ENCODE measurements around the gene FILIP1.

FILIP1 gene

GRCh38 chr6:75350156-75350555 lies 143.4 kb downstream of the FILIP1 start:
- TF ChIP-seq CTCF (IDR thresholded peaks at IDR 0.05; ENCODE audit: extremely low read depth, insufficient read depth, missing control alignments), result no peak

DNA sequence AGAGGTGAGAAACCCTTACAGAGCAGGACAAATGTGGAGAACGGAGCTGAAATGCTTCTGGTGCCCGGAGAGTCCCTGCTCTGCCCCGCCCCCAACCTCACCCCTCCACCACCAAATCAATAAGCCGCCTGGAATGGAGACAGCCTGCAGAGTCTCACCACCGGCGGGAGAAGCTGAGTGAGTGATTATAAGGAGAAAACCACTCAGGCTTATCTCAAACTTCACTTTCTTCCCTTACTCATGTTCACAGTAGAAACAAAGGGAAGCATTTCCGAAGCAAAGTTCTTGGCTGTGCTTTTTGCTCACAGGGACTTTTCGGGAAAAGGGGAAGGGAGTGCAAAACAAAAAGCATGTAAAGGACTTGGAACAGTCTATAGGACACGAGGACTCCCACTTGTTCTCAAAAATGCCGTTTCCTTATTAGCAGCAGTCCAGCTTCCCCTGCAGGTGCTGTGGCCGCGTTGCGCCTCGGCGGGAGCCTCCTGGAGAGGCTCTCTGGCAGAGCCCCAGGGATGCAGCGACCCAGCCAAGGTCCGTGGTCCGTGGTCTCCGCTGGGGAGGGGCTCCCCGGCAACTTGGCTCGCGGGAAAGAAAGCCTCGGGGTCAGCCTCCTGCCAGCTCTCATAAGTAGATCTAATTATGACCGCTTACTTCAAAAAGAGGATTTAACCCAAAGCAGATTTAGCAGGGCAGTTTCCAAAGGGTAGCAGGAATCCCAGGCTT lies 144.2 kb downstream of the FILIP1 start:
- no peak for TF ChIP-seq CTCF (IDR thresholded peaks at IDR 0.05; ENCODE audit: extremely low read depth, insufficient read depth, missing control alignments)
- DNase-seq (ENCODE audit: low spot score), result no peak
- in situ Hi-C loops (cut with MboI; ENCODE audit: low pct_unique_long_range_greater_than_20kb, low sequenced_read_pairs, unreplicated experiment), result no loop called here

More at GRCh38 chr6:75350156-75350555, 143.4 kb downstream of the FILIP1 start:
- in situ Hi-C loops (cut with MboI; ENCODE audit: low pct_unique_long_range_greater_than_20kb, low sequenced_read_pairs, unreplicated experiment), result no loop called here
- DNase-seq (ENCODE audit: low spot score), result no peak

DNA sequence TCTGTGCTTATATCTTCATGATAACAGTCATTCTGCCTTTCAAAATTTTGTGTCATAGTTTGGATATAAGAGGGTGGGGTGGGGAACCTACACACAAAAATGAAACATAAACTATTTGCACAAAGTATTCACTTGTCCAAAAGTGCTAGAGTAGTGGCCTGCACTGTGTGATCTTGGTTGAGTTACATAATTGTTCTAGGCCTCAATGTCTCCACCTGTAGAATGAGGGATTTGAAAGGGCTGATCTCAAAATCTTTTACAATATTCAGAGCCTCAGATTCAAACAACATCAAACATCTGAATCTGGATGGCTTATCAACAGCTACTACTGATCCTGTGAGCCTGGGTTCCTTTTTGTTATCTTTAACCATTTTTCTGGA lies 144.7 kb downstream of the FILIP1 start:
- DNase-seq (ENCODE audit: low spot score), result no peak
- TF ChIP-seq CTCF (IDR thresholded peaks at IDR 0.05; ENCODE audit: extremely low read depth, insufficient read depth, missing control alignments), result no peak
- in situ Hi-C loops (cut with MboI; ENCODE audit: low pct_unique_long_range_greater_than_20kb, low sequenced_read_pairs, unreplicated experiment), result no loop called here

- in situ Hi-C loops (cut with MboI; ENCODE audit: low pct_unique_long_range_greater_than_20kb, low sequenced_read_pairs, unreplicated experiment), result no loop called here
- no peak for TF ChIP-seq CTCF (IDR thresholded peaks at IDR 0.05; ENCODE audit: extremely low read depth, insufficient read depth, missing control alignments)
- DNase-seq (ENCODE audit: low spot score), result no peak
Measured at GRCh38 chr6:75347898-75348610, 145.5 kb downstream of the FILIP1 start.

DNA sequence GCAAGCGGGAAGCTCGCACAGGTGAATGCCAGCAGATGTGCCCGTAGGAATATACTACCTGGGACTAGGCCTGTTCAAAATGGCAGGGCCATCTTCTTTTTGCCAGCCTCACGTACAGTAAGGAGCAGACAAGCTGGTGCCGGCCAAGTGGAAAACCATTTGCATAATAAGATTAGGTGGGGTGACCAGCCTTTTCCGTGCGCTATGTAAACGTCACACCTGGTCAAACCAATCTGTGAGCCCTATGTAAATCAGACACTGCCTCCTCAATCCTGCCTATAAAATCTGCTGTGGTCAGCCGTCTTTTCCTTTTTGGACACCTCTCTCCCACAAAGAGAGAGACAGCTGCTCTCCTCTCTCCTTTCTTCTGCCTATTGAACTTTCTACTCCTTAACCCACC lies 148.2 kb downstream of the FILIP1 start:
- no peak for TF ChIP-seq CTCF (IDR thresholded peaks at IDR 0.05; ENCODE audit: extremely low read depth, insufficient read depth, missing control alignments)
- in situ Hi-C loops (cut with MboI; ENCODE audit: low pct_unique_long_range_greater_than_20kb, low sequenced_read_pairs, unreplicated experiment), result no loop called here

DNA sequence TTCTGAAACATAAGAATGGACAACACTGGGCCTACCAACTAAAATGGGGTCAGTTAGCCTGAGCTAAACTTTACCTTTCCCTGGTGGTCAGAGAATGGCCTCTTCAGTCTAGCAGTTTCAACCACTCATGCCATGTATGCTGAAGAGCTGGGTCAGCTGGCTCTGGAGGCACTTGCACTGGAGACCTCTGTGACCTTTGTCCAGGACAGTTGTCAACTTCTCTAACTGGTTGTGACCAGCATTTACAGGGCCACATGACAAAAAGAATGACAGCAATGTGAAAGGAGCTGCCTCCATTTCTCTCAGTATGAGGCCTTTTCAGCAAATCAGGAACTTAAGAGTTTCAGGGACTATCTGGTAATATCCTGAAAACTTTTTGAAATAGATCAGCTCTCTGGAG lies 149.1 kb downstream of the FILIP1 start:
- in situ Hi-C loops (cut with MboI; ENCODE audit: low pct_unique_long_range_greater_than_20kb, low sequenced_read_pairs, unreplicated experiment), result no loop called here
- DNase-seq (ENCODE audit: low spot score), result no peak
- TF ChIP-seq CTCF (IDR thresholded peaks at IDR 0.05; ENCODE audit: extremely low read depth, insufficient read depth, missing control alignments), result no peak

More for the DNA sequence above, 148.2 kb downstream of the FILIP1 start:
- DNase-seq (ENCODE audit: low spot score), result no peak
